ENCODE results near the gene LGALS3. TPM values are rescaled to one million over a fixed set of nuclear protein-coding genes. Genes with fewer than 3 reads are reported as not detected.

LGALS3 gene
- total and polyA plus RNA-seq, 8 donors = 163 to 676 (median 270) TPM

- peaks cover 0 to 6% (median 3%) of the 10 kb centered on the region in 4 donors for H3K36me3 ChIP-seq
- intact Hi-C loops (cut with DNase I; ENCODE audit: low total_unique reads) = no loop called here
- H3K27ac ChIP-seq = no peak overlapping the region
- 91 to 100% (median 94%) methylated on average over 1 of the region's 1 CpG for WGBS, 5 donors
- DNase-seq = no peak
- TF ChIP-seq POLR2AphosphoS5 (IDR thresholded peaks at IDR 0.05) = no peak
- TF ChIP-seq, protein P1, sequence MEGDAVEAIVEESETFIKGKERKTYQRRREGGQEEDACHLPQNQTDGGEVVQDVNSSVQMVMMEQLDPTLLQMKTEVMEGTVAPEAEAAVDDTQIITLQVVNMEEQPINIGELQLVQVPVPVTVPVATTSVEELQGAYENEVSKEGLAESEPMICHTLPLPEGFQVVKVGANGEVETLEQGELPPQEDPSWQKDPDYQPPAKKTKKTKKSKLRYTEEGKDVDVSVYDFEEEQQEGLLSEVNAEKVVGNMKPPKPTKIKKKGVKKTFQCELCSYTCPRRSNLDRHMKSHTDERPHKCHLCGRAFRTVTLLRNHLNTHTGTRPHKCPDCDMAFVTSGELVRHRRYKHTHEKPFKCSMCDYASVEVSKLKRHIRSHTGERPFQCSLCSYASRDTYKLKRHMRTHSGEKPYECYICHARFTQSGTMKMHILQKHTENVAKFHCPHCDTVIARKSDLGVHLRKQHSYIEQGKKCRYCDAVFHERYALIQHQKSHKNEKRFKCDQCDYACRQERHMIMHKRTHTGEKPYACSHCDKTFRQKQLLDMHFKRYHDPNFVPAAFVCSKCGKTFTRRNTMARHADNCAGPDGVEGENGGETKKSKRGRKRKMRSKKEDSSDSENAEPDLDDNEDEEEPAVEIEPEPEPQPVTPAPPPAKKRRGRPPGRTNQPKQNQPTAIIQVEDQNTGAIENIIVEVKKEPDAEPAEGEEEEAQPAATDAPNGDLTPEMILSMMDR (IDR thresholded peaks at IDR 0.05) = no peak
- no peaks in the 10 kb centered on the region for H3K4me1 ChIP-seq
- H3K4me3 ChIP-seq = no peak overlapping the region
- H3K9me3 ChIP-seq = no peaks in the 10 kb centered on the region
- H3K27me3 ChIP-seq = no peaks in the 10 kb centered on the region
Observed at GRCh38 chr14:55151601-55152000, 22.5 kb downstream of the LGALS3 start.

GRCh38 chr14:55152052-55152753 lies 23.2 kb downstream of the LGALS3 start:
- Histone ChIP-seq H3K9me3 (no peaks in the 10 kb centered on the region), H3K36me3 (peaks cover 0 to 1% (median 0%) of the 10 kb centered on the region in 4 donors), H3K27ac (no peak overlapping the region), H3K27me3 (no peaks in the 10 kb centered on the region), H3K4me1 (no peaks in the 10 kb centered on the region), H3K4me3 (no peak overlapping the region)
- 65 to 81% (median 74%) methylated on average over 1 of the region's 1 CpG for WGBS, 5 donors
- TF ChIP-seq POLR2A (IDR thresholded peaks at IDR 0.05) (no peak), POLR2AphosphoS5 (IDR thresholded peaks at IDR 0.05) (no peak), EP300 (IDR thresholded peaks at IDR 0.05) (no peak)
- TF ChIP-seq, protein P1 (IDR thresholded peaks at IDR 0.05) = no peak
- intact Hi-C loops (cut with DNase I; ENCODE audit: low total_unique reads) = no loop called here
- no peak for DNase-seq

DNA sequence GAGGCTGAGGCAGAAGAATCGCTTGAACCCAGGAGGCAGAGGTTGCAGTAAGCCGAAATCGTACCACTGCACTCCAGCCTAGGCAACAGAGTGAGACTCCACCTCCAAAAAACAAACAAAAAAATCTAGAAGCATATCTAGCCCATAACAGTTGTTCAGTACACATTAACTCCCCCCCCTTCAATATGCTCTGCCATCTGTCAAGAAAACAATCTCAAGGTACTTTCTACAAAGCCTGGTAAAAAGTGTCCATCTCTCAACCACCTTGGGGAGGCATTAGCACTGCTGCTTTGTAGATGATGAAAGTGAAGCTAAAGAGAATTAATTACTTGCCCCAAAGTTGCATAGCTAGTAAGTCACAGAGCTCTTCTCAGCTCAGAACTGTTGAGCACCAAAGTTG lies 24.9 kb downstream of the LGALS3 start:
- DNase-seq = no peak
- H3K27me3 ChIP-seq = no peaks in the 10 kb centered on the region
- H3K4me3 ChIP-seq = no peak overlapping the region
- intact Hi-C loops (cut with DNase I; ENCODE audit: low total_unique reads) = no loop called here
- no peak overlapping the region for H3K27ac ChIP-seq
- H3K9me3 ChIP-seq = no peaks in the 10 kb centered on the region
- no peaks in the 10 kb centered on the region for H3K36me3 ChIP-seq
- WGBS, 5 donors = 86 to 98% (median 93%) methylated on average over 3 of the region's 3 CpGs
- H3K4me1 ChIP-seq = no peaks in the 10 kb centered on the region
- TF ChIP-seq EP300 (IDR thresholded peaks at IDR 0.05) = no peak
- TF ChIP-seq POLR2A (IDR thresholded peaks at IDR 0.05) = no peak
- TF ChIP-seq, protein P1 (IDR thresholded peaks at IDR 0.05) = no peak
- TF ChIP-seq POLR2AphosphoS5 (IDR thresholded peaks at IDR 0.05) = no peak

- WGBS, 5 donors = 68 to 89% (median 79%) methylated on average over 1 of the region's 1 CpG
- Histone ChIP-seq H3K27me3 (no peaks in the 10 kb centered on the region), H3K27ac (no peak overlapping the region), H3K36me3 (no peaks in the 10 kb centered on the region), H3K9me3 (no peaks in the 10 kb centered on the region), H3K4me1 (no peaks in the 10 kb centered on the region), H3K4me3 (no peak overlapping the region)
- TF ChIP-seq EP300 (IDR thresholded peaks at IDR 0.05) (no peak), POLR2AphosphoS5 (IDR thresholded peaks at IDR 0.05) (no peak), POLR2A (IDR thresholded peaks at IDR 0.05) (no peak)
- TF ChIP-seq, protein P1 (IDR thresholded peaks at IDR 0.05) = no peak
- intact Hi-C loops (cut with DNase I; ENCODE audit: low total_unique reads) = loop anchor here (5.0 kb wide), 1 partner anchor 65 kb away; no protein-coding TSS in a partner anchor
- no peak for DNase-seq
Observed at GRCh38 chr14:55157080-55157479, 28.0 kb downstream of the LGALS3 start.
